GM10248 (cell line): ENCODE results near the gene ATP2B2.

ENCODE experiments used
- CTCF ChIA-PET: fragments of 300-600 bp; sonication (Branson Sonifier 250); formaldehyde crosslinking; extraction: SDS; loops from one replicate; lab custom pipeline; 2021; ENCODE audit warnings: antibody characterized with exemption; lab: Yijun Ruan, JAX
- POLR2A ChIA-PET: fragments of 350-650 bp; sonication (Branson Sonifier 250); formaldehyde crosslinking; extraction: SDS; loops from one replicate; lab custom pipeline; 2020; ENCODE audit warnings: antibody characterized with exemption; lab: Yijun Ruan, JAX
- DNase-seq: peaks from one replicate; pipeline ENCODE4 v3.0.0; 2012; ENCODE audit errors: extremely low spot score
- TF ChIP-seq, protein P1 (sequence below): IDR thresholded peaks from 2 replicates; pipeline ENCODE4 v1.5.1; 2012; ENCODE audit warnings: mild to moderate bottlenecking, low read depth; ENCODE audit errors: extremely low read depth, missing control alignments, control extremely low read depth

The ATP2B2 gene

GRCh38 chr3:10333349-10333650 lies 172.1 kb downstream of the ATP2B2 start:
- POLR2A ChIA-PET, result no interaction called here
- CTCF ChIA-PET, result no interaction called here
- DNase-seq, result no peak
- TF ChIP-seq, protein P1, sequence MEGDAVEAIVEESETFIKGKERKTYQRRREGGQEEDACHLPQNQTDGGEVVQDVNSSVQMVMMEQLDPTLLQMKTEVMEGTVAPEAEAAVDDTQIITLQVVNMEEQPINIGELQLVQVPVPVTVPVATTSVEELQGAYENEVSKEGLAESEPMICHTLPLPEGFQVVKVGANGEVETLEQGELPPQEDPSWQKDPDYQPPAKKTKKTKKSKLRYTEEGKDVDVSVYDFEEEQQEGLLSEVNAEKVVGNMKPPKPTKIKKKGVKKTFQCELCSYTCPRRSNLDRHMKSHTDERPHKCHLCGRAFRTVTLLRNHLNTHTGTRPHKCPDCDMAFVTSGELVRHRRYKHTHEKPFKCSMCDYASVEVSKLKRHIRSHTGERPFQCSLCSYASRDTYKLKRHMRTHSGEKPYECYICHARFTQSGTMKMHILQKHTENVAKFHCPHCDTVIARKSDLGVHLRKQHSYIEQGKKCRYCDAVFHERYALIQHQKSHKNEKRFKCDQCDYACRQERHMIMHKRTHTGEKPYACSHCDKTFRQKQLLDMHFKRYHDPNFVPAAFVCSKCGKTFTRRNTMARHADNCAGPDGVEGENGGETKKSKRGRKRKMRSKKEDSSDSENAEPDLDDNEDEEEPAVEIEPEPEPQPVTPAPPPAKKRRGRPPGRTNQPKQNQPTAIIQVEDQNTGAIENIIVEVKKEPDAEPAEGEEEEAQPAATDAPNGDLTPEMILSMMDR, result no peak

GRCh38 chr3:10332481-10333348 lies 172.7 kb downstream of the ATP2B2 start:
- POLR2A ChIA-PET, result no interaction called here
- TF ChIP-seq, protein P1, result no peak
- no peak for DNase-seq
- CTCF ChIA-PET, result no interaction called here

- TF ChIP-seq, protein P1, result no peak
- no peak for DNase-seq
- POLR2A ChIA-PET, result interaction anchor here (0.6 kb wide), 1 partner anchor 15 kb away, joined by 4 read pairs; no protein-coding TSS in a partner anchor
- CTCF ChIA-PET, result interaction anchor here (1.4 kb wide), 1 partner anchor 9 kb away, joined by 4 read pairs; no protein-coding TSS in a partner anchor
These were observed 174.1 kb downstream of the ATP2B2 start for GRCh38 chr3:10331320-10331719.

GRCh38 chr3:10330319-10330718 lies 175.1 kb downstream of the ATP2B2 start:
- ChIA-PET POLR2A (no interaction called here), CTCF (interaction anchor here (0.8 kb wide), 1 partner anchor 408 kb away, joined by 3 read pairs; no protein-coding TSS in a partner anchor)
- TF ChIP-seq, protein P1, result no peak

GRCh38 chr3:10329495-10330015 lies 175.8 kb downstream of the ATP2B2 start:
- TF ChIP-seq, protein P1, result no peak
- ChIA-PET POLR2A (no interaction called here), CTCF (interaction anchor here (2.4 kb wide), 1 partner anchor 14 kb away, joined by 6 read pairs; no protein-coding TSS in a partner anchor)
- DNase-seq, result no peak

More at GRCh38 chr3:10330319-10330718, 175.1 kb downstream of the ATP2B2 start:
- DNase-seq, result no peak

DNA sequence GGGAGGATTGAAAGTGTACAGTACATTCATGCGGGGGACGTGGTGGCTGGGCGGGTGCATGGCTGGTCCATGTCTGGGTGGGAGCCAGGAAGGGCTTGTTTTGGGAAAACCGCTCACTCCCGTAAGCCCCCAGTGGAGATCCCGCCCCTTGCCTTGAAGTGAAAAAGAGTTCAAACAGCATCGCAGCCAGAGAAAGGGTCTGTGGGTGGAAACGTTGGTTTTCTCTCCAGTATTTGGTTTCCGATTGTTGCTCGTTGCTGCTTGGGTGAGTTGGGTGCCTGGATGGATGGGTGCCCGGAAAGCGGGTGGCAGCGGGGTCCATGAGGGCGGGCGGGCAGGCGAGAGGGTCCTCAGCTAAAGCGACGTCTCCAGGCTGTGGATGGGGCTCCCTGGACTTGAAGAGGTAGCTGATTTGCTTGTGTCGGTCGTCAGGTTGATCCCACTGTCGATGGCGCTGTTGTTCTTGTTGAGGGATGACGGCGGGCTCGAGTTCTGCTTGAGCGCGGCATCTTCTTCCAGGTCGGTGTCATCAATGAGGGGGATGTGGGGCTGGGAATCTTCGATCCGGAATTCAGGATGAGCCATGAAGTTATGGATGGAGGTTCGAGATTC lies 176.8 kb downstream of the ATP2B2 start:
- TF ChIP-seq, protein P1, result no peak
- POLR2A ChIA-PET, result no interaction called here
- DNase-seq, result no peak
- CTCF ChIA-PET, result interaction anchor here (2.4 kb wide), 1 partner anchor 15 kb away, joined by 6 read pairs; no protein-coding TSS in a partner anchor
